Activated CD8-positive, alpha-beta memory T cell treated with anti-CD3 and anti-CD28 coated beads, Interleukin-2, amount 50 U/mL, for 4 hours (primary cell): ENCODE results near the gene TXNDC17.
A peak's percentile ranks its signal among the peaks of the same experiment; 100 is the strongest.
"Not testable (repeated sequence)": the region's sequence is repeated elsewhere in the genome, so short reads cannot be mapped to it uniquely, and the experiment has no call there.

Experiments used
- DNase-seq: peaks from one replicate; pipeline ENCODE4 v3.0.0-alpha.2; 2020

Gene TXNDC17

DNA sequence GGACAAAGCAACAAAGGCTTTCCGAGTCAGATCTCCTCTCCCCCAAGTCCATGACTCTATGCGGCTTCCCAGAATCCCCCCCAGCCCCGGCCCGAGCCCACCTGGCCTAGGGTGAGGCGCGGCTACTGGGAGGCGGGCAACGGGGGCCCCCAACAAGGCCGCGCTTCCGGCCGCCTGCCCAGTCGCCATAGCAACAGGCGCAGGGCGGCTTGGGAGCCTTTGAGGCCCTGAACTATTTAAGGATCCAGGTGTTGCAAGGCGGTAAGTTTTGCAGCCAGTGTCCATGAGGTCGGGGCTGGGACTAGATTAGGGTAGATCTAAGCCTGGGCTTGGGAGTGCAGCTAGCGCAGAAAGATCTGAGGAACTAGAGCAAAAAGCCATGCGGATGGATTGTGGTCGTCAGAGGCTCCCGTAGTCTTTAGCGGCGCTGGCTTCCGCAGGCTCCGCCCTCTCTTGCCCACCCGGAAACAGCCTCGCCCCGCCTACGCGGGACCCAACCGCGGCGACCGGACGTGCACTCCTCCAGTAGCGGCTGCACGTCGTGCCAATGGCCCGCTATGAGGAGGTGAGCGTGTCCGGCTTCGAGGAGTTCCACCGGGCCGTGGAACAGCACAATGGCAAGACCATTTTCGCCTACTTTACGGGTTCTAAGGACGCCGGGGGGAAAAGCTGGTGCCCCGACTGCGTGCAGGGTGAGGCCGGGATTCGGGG lies at the start of gene TXNDC17, which contains the start of gene KIAA0753:
TXNDC17 (plus strand) TSS at position 525 of the 711 bp plus-strand sequence; CDS start at position 548, 23 bp downstream.
KIAA0753 (minus strand) TSS at position 176 of the 711 bp plus-strand sequence. CDS start 5,608 bp downstream, outside the sequence.
- peak; percentile 91 for DNase-seq

DNA sequence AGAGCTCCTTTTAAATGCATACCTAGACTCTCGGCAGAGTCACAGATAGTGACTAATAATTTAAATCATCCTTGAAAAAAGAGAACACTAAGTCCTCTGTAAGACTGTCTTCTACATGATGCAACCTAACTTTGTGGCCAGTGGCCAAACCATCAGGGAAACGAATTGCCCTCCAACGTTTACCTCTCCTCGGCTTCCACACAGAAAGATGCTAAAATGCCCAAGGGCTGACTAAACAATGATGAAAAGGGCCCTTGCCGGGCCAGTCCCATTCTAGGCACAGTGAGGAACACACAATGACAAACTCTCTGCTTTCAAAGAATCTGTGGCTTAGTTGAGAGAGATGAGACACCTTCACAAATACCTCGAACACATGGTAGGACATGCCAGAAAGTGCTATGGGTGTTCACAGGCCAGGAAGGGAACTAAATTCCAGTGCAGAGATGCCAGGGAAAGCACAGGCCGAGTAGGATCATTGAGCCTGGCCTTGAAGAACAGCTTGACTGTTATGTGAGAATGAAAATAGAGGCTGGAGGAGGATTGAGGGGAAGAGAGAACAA lies 49.2 kb upstream of the TXNDC17 start:
- no peak for DNase-seq

DNA sequence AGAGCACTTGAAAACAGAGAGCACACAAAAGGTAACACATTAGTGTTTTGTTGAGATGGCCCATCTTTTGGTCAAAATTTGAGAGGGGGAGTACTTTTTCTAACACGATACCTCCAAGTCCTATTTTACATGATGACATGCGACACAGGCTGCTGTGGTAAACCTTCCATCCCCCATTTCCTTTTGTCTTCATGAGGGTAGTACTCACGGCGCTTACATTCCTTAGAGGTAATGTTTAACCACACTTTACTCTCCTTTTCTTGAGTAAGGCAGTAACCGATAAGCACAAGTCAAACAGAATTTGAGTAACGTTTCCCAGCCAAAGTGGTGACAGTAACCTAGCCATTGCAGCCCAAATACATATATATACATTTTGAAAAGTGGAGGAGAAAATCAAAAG lies 48.7 kb upstream of the TXNDC17 start:
- no peak for DNase-seq

DNA sequence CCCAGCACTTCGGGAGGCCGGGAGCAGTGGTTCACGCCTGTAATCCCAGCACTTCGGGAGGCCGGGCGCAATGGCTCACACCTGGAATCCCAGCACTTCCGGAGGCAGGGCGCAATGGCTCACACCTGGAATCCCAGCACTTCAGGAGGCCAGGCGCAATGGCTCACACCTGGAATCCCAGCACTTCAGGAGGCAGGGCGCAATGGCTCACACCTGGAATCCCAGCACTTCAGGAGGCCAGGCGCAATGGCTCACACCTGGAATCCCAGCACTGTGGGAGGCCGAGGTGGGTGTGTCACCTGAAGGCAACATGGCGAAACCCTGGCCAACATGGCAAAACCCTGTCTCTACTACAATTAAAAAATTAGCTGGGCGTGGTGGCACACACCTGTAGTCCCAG lies 47.5 kb upstream of the TXNDC17 start:
- not testable (repeated sequence) for DNase-seq

DNA sequence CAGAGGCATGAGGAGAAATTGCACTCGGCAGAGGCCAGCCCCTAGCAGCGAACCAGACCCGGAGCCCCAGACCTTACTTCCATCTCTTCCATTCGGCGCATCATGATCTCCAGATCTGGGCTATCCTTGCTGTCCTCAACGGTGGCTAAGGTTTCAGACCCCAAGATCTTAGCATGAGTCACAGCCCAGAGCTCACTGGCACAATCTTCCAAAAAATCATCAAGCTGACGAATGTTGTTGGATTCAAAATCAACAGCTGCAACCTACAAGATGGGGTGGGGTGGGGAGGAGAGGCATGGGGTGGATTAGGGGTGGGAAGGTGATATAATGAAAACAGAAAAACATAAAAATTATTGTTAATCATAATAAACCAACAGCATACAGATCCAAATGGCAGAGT lies 44.8 kb upstream of the TXNDC17 start:
- DNase-seq = no peak

DNA sequence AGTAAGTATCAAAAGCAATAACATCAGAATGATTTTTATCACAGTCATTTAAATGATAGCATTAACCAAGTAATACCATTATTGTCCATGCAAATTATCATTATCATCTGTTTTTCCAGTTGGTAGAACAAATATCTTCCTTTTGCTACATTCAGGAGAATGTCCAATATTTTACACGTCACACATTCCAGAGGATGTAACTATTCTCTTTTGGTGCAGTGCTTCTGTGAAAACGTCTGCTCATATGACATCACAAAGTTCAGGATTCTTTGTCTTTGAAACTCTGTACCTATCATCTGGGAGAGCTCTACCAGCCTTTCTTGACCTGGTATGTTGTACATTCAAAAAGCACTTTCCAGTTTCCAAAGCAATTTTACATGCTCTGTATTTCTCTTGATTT lies 44.3 kb upstream of the TXNDC17 start:
- no peak for DNase-seq

DNA sequence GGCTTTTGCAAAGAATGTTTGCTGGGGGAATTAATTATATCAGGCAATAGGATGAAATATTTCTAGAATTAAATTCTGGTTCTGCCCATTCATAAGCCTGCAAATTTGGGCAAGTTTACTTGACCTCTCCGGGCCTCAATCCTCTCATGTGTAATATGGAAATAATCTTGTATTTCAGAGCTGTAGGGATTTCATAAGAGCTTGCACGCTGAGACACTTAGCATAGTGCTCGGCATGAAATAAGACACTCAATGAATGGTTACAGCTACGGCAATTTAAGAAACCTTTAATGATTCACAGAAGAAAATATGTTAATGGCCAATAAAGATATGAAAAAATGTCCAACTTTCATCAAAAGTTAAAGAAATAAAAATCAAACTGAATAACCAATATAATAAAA lies 43.9 kb upstream of the TXNDC17 start:
- no peak for DNase-seq

DNA sequence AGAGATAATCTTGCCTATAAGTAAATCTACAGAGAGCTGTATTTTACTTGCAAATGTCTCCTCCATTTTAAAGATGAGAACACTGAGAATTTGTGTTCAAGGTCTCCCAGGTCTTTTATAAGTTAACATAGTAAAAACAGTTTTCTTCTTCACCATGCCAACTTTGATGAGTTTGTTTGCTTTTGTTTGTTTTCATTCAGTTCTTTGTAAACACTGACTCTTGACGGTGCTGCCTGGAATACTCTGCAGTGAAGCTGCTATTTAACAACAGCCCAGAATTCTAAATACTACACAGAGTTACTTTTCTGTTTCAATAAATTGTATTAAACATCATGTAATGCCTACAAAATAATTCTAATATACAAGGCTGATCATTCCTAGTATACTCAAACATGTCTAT lies 43.1 kb upstream of the TXNDC17 start:
- DNase-seq = no peak

DNA sequence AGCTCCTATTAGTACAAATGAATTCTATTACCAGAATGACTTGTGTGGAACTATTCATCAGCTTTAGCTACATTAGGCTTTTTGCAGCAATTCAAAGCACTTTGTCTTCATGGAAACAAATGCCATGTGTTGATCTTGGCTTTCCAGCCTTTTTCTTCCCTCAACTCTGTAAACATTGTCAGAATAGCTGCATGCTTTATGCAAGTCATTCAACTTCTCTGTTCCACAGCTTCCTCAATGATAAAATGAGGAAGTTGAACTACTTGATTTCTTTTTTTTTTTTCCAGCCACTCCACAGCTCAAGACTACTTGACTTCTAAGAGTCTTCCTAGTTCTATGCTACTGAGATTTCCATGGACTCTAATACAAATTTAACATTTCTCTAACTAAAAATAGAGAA lies 41.5 kb upstream of the TXNDC17 start:
- no peak for DNase-seq

DNA sequence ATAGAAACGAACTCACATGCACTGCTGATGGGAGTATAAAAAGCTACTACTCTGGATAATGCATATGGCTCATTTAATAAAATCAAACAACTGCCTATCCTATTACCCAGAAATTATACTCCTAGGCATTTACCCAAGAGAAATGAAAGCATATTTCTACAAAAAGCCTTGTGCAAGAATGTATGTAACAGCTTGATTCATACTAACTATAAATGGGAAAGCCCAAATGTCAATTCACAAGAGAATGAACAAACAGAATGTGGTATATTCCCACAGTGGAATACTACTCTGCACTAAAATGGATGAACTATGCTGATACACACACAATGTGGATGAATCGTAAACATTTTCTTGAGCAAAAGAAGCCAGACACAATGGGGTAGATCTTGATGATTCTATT lies 38.7 kb upstream of the TXNDC17 start:
- DNase-seq = no peak

DNA sequence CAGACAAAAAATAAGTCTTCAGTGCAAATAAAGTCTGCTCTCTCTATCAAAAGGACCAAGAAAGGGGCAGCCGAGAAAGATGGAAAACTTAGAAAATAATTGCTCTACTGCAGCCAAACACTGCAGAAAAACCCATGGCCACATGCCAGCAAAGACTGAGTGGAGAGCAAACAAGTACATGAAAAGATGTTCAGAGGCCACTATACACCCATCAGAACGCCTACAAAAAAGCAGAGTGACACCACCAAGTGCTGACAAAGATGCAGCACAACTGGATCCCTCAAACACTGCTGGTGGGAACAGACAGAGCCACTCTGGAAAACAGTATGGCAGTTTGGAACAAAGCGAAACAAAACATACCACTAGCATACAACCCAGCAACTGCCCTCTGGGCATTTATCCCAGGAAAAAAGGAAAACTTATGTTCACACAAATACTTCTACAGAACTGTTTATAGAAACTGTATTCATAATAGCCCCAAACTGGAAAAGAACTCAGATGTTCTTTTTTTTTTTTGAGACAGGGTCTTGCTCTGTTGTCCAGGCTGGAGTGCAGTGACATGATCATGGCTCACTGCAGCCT lies 37.0 kb upstream of the TXNDC17 start:
- DNase-seq = no peak

DNA sequence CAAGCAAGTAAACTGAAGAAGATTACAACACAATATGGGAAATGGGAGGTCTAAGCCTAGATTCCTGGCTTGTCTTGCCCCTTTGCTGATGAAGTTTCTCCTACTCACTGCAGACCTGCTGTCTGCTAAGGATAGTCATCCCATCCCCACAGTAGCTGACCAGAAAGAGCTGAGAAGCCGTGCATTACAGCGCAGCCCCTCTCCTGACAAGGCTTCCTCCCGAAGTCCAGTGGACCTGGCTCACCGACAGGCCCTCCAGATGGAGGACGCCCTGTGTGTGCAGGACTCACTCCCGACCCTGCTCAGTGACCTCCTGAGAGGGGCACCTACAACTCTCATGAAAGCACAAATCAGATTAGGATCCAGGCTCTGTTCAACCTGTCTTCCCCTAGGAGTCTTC lies 35.7 kb upstream of the TXNDC17 start:
- no peak for DNase-seq

DNA sequence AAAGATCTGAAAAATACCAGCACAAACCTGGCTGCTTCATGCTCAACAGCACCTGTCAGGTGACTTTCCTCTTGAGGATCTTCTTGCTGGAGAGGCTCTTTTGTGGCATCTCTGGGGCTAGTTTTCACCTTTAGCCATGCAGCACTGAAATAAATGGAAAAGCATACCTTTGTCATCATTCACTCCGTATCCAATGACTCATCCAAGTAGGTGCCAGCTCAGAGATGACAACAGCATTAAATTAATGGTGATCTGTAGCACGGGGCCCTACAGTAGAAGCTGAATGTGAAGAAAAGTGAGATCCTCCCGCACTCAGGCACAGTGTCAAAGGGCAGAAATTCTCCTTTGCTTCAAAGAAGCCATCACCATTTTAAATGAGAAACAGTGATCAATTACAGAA lies 32.5 kb upstream of the TXNDC17 start:
- no peak for DNase-seq

DNA sequence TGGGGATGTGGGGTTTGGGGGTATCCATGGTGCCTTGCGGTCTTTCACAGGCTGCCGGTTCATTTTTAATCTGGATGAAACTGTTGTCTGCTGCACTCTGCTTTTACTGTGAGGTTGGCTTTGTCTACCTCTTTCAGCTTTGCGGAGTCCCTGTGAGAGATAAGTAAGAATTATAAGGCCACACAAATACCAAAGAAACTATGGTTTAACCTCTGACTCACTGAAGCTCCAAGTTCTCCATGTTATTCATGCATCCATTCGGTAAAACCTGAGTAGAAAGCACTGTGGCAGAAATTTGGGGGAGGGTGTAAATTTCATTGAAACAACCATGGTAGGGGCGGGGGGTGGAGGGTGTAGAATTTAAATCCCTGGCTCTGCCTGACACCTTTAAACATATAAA lies 30.8 kb upstream of the TXNDC17 start:
- DNase-seq = no peak

DNA sequence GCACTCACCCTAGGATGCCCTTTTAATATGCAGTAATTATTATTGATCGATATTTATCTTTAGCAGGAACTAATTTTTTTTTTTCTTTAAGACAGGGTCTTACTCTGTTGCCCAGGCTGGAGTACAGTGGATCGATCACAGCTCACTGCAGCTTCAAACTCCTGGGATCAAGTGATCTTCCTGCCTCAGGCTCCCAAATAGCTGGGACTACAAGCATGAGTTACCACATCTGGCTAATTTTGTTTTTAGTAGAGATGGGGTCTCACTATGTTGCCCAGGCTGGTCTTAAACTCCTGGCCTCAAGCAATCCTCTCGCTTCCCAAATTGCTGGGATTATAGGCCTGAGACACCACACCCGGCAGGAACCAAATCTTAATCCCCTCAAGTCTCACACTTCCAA lies 29.6 kb upstream of the TXNDC17 start:
- DNase-seq = no peak

DNA sequence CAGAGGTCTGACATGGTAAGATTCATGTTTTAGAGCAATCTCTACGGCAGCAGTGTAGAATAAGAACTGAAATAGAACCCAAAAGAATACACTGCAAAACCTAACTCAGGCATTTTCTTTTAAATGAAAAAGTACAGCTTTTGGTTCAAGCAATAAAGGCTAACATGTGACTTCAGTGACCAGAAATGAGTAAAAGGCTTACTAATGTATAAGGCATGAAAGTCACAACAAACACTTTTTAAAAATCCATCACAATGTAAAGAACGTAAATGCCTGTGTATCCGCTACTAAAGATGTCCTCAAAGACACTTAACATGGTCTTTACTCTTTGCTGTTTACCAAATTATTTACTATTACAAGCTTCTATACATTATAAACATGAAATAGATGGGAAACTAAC lies 16.9 kb upstream of the TXNDC17 start:
- no peak for DNase-seq

DNA sequence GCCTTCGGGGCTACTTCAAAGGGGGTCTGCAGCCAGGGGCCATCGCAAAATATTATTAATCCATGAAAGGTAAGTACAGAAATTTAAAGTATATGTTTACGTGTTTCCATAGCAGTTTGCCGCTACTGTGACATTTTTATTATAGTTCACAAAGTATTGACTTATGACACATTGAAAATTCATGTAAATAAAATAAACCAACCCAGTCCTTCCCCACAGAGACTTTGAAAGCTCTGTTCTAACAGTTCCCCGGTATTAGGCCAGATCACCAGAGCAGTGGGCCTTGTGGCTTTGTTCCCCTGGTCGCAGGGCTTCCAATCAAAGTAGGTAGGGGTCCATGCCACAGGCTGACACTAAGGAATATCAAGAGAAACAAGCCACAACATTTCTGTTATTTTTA lies 14.2 kb upstream of the TXNDC17 start:
- no peak for DNase-seq

DNA sequence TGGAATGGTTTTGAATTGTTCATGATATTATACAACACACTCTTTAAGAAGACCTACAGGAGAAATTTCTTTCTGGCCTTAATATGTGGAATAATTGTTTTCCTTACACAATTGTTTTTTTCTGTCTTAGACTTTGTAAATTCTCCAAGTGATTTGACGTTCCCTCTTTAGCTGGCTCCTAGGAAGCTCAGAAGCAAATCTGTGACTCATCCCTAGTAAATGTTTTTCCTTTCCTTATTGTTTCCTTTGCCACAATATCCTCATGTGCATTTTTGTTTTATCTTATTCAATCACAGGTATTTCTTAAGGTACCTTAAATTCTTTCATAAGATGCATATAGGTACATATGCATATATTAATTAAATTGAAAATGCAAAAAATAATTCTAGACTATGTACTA lies 13.8 kb upstream of the TXNDC17 start:
- DNase-seq = no peak

DNA sequence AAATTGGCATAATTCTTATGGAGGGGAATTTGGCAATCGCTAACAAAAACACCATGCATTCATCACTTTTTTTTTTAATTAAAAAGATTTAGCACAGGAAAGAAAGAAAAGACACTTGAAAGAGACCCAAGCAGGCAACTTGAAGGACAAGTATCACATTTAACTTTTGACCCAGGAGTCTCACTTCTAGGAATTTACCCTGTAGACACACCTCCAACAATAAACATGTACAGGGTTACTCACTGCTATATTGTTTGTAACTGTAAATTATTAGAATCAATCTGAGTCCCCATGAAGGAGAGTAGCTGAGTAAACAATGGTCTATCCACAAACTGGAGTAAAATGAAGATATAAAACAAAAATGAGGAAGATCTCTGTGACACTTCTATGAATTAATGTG lies 10.5 kb upstream of the TXNDC17 start:
- no peak for DNase-seq

DNA sequence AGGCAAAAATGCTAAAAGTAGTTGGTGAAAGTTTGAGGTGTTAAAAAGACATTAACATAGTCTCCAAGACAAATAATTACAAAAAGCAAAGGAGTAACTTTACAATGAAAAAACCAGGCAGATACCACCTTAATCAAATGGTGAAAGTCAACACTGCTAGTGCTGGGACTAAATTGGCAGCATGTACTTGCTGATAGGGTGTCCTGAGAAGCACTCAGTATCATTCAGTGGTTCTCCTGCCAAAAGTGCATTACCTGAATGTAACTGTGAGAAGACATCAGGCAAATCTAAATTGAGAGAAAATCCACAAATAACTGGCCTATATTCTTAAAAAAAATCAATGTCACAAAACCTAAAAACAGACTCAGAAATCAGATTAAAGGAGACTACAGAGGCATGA lies 8.3 kb upstream of the TXNDC17 start:
- no peak for DNase-seq

DNA sequence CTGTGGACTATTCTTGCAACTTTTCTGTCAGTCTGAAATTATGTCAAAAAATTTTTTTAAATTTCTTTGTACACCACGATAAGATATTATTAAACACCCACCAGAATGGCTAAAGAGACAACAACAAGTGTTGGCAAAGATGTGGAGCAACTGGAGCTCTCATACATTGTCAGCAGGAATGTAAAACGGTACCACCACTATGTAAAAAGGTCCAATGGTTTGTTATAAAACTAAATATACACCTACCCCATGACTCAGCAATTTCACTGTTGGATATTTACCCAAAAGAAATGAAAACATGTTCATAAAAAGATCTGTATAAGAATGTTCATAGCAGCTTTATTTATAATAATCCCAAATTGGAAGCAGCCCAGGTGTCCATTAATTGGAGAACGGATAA lies 7.6 kb upstream of the TXNDC17 start:
- no peak for DNase-seq

DNA sequence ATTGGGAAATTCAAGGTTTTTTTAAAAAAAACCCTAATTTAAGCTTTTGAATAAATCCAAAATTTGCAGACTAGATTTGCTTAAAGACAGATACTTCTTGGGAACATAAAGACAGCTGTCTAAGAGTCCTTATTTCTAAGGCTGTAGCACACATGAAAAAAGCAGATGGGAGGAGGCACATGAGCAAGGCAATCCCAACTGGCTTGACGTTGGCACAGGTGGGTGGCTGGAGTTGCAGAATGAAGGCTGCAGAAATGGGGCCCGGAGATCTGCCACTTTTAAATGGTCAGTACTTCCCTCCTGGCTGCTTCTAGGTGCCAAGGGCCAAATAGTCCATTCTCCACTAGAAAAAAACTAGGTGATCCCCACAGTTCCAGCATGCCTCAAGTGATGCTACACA lies 4.8 kb upstream of the TXNDC17 start:
- DNase-seq = no peak

DNA sequence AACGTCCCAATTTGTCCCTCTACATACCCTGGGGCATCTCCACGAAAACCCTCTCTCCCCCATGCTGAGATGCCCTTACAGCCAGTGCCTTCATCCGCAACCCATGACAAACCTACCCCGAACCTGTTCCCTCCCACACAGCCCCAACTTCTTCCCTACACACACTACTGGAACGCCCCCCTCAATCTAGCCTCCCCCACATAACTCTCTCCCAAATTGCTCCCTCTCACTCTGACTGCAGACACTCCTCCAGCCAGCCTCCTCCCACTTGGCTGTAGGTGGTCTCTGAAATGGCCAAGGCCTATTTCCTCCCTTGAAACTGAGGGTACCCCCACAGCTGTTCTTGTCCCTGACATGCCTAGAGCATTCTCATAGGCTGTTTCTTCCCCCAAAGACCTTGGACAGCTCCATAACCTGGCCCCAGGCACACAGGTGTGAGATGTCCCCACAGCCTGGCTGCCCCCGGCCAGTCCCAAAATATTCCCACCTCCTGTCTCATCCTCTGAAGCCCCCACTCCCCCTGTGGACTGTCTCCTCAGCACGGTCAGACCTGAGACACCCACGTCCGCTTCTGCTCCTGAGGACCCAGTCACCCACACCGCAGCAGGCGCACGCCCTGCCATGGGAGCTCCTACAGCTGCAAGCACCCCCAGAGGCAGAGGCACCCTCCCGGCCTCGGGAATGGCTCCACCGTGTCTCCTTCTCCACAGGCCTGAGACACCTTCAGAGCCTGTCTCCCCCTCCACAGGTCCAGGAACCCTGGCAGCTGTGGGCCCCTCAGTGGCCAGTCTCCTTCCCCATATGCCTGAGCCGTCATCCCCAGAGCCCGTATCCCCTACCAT lies 4.0 kb upstream of the TXNDC17 start:
- no peak for DNase-seq

DNA sequence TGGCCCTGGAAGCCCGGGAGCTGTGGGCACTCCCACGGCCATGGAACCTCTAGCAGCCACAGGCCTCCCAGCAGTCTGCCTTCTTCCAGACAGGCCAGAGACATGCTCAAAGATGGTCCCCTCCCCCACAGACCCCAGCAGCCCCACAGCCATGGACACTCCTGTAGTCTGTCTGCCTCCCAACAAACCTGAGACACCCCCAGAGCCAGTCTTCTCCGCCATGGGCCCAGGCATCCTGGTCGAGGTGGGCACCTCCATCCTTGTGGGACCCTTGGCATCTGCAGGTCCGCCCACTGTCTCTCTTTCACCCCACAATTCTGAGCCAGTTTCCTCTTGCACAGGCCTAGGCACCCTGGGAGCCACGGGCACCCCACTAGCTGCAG lies 3.4 kb upstream of the TXNDC17 start:
- no peak for DNase-seq
